GM18505 (cell line): ENCODE measurements around the gene SUN2.

Experiments used
- ATAC-seq: cut with Tn5 transposase; IDR thresholded peaks from one replicate; pipeline ENCODE4 v1.9.1; 2021; ENCODE audit not compliant: unreplicated experiment
- POLR2A ChIP-seq: IDR thresholded peaks from 4 replicates; pipeline ENCODE4 v1.6.1; 2011; ENCODE audit warnings: borderline replicate concordance; ENCODE audit not compliant: insufficient read depth, insufficient read length; ENCODE audit errors: extremely low read depth

Gene SUN2

DNA sequence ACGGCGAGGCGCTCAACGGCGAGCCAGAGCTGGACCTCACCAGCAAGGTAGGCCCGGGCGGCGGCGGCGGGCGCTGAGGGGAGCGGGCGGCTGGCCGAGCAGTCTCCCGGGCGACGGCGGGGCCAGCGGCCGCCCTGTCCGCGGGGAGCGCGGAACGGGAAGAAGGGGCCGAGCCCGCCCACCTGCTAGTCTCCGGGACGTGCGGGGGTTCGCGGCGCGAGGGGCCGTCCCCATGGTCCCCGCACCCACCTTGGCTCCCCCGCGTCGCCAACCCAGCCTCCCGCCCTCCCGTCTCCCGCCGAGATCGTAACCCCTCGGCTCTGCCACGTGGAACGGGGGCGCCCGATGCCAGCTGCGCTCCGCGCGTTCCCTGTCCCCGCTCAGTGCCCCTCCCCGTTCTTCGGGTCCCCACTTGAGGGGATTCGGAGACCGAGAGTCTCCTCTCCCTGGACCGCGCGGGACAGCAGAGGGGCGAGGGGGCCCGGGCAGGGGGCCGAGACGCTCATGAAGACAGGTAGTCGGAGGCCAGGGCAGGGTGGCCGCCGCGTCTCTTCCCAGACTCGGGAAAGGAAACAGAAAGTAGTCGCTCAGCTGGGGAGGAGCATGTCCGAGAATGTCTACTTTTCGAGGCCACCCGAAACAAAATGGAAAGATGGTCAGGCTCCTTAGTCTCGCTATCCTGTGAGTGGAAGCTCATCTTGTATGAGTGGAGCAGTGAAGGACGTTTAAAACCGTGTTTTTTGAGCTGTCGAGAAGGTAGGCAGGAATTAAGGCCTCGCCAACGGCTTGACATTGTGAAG lies 49.5 kb downstream of the SUN2 start:
- TF ChIP-seq POLR2A = no peak
- no peak for ATAC-seq

DNA sequence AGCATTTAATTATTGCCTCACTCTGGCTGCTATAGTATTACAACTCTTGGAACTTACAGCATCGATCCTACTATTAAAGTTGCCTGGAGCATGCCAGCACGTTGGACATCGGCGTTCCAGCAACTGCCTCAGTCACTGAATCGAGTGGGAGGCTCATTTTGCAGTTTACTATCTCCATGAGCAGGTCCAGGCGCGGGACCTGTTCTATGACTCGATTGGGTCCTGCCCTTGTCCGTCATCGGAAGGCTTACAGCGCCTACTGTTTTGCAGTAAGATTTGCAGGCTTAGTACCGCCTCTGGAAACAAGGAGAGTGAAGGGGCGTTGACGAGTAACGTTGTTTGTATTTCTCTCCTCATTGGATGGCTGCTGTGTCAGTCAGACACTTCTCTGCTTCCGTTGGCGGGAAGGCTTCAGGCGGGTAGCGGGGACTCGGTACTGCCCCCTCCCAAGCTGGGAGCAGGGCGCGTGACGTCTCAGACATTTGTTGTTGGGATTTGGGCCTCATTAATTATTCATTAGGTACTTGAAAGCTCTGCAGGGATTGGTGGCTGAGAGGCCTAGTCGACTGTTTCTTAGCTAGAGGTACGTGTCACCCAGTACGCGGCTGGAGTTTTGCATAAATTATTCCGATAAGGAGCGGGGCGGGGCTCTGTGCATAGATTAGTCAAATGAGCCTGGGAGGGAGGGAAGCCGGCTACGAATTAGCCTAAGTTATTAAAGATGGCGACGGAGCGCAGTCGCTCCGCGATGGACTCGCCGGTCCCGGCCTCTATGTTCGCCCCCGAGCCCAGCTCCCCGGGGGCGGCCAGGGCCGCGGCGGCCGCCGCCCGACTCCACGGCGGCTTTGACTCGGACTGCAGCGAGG lies 50.3 kb downstream of the SUN2 start, which contains the start of gene GTPBP1:
Gene GTPBP1, plus strand, starts transcription at position 710 of the 866 bp plus-strand sequence. Its CDS starts 12 bp downstream, at position 722.
- peak; percentile 60 for ATAC-seq
- TF ChIP-seq POLR2A = peak; percentile 94

DNA sequence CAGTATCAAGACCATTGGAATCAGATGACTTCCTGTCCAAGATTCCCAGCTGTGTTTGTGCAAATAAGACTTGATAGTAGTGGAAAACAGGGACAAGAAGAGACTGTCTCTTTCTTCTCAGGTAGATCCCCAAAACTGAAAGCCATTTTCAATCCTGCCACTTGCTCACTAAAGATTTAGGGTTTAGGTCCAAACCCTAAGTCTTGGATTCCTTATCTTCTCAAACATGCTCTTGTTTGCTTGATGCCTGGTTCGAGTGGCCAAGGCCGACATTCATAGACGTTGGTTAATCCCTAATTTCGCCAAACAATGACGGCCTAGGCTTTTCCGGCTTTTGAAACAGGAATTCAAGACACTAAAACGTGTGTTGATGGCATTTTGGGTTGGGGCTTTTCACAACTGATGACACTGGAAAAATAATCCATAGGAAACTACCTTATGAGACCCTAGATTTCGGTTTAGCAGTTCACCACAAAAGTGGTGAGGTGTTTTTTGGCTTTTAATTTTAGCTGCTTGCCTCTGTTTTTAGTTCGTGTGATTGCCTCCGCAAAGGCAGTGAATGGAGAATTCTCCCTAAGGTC lies 51.1 kb downstream of the SUN2 start:
- TF ChIP-seq POLR2A = no peak

GRCh38 chr22:38700789-38701628 lies 54.8 kb downstream of the SUN2 start, which contains the start of gene JOSD1:
JOSD1 (minus strand) TSS chr22:38700943; CDS start chr22:38699987, 956 bp downstream.
- TF ChIP-seq POLR2A = peak; percentile 86
- ATAC-seq = peak; percentile 38

More for the DNA sequence above, 51.1 kb downstream of the SUN2 start:
- peak; percentile 0 for ATAC-seq

DNA sequence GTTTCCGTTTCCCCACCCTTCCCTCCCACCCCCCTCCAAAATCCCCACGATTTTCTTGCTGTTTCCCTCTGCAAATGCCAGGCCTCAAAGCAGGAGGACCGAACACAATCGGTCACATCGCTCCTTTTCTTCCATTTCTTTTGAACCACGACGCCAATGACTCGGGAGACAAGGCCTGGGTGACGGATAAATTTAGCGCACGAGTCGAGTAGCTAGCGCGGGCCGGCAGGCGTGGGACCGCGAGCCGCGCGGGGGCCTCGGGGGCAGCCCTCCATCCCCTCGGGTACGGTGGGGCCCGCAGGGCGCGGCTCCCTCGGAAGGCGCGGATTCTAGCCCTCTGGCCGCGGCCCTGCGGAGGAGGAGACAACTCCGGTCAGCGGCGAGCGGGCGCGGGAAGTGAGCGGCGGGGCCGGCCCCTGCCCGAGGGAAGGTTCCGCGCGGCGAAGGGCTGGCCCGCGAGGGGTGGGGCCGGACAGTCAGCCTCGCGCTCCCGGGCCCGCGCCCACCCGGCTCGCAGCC lies 55.5 kb downstream of the SUN2 start:
- no peak for ATAC-seq
- no peak for TF ChIP-seq POLR2A

DNA sequence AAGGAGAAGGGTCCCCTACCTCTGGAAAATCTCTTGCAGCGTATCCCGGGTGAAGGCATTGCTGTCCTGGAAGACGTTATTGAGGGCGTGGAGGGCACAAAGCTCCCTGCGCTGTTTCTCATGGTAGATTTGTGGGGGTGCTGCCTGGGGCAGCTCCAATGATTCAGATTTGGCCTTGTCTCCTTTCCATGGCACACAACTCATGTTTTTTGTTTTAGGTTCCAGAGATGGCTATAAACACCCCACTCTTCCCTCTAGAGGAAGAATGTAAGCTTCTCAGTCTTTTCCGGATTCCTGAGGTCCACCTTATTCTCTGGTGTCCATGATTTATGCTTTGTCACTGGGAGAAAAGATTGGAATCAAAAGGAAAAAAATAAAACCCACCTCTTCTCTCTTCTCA lies 56.0 kb downstream of the SUN2 start:
- TF ChIP-seq POLR2A = no peak
- no peak for ATAC-seq

DNA sequence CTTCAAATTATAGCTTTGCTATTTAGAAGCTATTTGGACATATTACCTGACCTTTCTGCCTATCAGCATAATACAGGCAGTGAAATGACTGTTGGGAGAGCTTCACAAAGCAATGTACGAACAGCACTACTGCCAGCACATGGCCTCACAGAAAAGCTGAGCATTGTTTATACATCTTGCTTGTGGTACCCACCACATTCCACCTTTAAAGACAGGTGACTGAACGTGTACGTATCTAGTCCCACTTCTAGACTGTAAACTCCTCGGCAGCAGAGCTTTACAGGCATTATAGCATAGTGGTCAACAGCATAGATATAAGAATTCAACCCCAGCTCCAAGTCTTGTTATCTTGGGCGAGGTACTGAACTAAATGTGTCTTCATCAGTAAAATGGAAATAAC lies 56.7 kb downstream of the SUN2 start:
- ATAC-seq = no peak
- no peak for TF ChIP-seq POLR2A

GRCh38 chr22:38698407-38699094 lies 57.2 kb downstream of the SUN2 start:
- no peak for TF ChIP-seq POLR2A
- no peak for ATAC-seq

DNA sequence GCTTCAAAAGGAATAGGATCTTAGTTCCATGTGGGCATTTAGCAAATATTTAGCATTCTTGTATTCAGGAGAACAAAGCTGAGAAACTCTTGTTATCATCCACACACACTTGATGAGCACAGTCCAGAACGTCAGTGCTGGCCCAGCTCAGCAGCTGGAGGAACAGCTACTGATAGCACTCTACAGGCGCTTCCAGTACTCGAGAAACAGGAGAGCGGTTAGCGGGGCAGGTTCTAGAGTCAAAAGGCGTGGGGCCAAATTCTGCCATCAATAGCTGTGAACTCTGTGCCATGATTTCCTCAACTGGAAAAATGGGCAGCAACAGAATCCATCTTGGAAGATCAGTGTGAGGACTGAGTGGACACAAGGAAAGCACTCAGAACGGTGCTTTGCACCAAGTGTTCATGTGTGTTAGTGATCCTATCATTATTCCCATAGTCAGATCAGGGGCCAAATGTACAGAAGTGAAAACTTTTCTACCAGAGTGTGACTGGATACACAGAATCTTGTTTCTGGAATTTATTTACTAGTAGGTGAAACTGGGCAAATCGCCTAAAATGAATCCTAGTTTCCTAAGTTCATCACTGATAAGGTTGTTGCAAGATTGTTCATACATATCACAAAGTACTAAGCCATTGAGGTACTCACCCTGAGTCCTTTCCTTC lies 58.2 kb downstream of the SUN2 start:
- no peak for ATAC-seq
- TF ChIP-seq POLR2A = no peak

DNA sequence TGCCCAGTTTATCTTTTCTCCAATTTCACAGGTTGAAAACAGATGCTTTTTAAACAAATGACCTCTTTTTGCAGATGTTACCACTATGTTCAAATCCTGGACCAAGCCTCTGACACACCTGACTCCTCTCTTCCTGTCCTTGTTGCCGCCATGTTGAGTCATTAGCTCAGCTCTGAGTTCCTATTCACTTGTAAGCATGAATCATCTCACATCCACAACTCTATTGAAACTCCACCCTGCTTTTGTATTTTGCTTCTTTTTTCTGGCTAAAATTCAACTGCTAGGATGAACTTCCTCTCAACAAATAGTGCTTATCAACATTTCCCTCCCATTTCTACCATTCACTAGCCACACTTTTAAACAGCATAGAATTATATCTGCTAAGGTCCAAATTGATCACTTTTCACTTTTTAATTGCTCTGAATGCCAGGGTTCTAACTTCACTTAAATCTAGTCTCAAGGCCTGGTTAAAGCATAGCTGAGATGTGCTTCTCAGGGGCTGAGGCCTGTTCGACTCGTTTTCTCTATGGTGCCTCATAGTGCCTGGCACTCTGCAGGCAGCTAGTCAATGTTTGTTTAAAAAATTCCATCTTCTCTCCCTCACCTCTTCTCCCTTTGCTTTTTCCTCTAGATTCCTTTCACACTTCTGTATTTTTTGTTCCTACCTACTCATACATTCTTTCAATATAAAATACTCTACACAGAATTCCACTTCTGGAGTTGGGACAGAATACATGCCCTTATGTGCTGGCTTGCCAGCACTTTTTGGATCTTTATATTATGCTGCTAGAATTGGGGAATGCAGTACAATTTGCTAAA lies 59.0 kb downstream of the SUN2 start:
- ATAC-seq = no peak
- no peak for TF ChIP-seq POLR2A

DNA sequence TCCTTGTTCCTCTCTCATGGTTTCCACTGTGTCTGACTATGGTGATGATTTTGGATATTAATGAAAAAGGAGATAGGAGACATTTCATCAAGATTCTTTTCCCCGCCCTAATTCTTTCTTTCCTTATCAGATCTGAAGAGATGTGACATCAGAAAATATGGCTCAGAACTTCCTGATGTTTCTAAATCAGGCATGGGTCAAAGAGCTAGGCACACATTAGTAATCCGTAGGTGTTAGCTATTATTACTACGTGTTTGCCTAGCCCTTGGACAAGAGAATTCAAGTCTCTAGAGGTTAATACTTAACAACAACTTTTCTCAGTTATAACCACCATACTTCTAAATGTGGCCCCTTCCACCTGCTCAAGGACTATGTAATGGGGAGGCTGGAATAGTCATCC lies 60.9 kb downstream of the SUN2 start:
- TF ChIP-seq POLR2A = no peak
- no peak for ATAC-seq
